Ectodermal cell (in vitro differentiated cells): ENCODE data around the gene STAT4.

Experiments
- H3K27ac ChIP-seq: 2 replicates; pipeline ENCODE4 v1.7.0; 2013; ENCODE audit warnings: mild to moderate bottlenecking, low read depth, low read length; ENCODE audit not compliant: insufficient read depth, poor library complexity, severe bottlenecking
- H3K27me3 ChIP-seq: 2 replicates; pipeline ENCODE4 v1.7.0; 2013; ENCODE audit warnings: mild to moderate bottlenecking, low read length; ENCODE audit not compliant: insufficient read depth, control insufficient read depth, poor library complexity, severe bottlenecking
- H3K36me3 ChIP-seq: one replicate; pipeline ENCODE4 v1.7.0; 2013; ENCODE audit warnings: low read length; ENCODE audit not compliant: control insufficient read depth, insufficient read depth
- H3K4me1 ChIP-seq: one replicate; pipeline ENCODE4 v1.7.0; 2013; ENCODE audit warnings: low read length; ENCODE audit not compliant: control insufficient read depth, insufficient read depth
- H3K4me3 ChIP-seq: 2 replicates; pipeline ENCODE4 v1.7.0; 2013; ENCODE audit warnings: low read depth, low read length, control low read depth; ENCODE audit not compliant: insufficient read depth
- H3K9me3 ChIP-seq: 2 replicates; pipeline ENCODE4 v1.7.0; 2013; ENCODE audit warnings: mild to moderate bottlenecking, low read length, moderate library complexity; ENCODE audit not compliant: control insufficient read depth
- WGBS, 2 experiments: methylation state at CpG; one replicate each; pipeline ENCODE4 v1.1.7; 2013; ENCODE audit warnings: missing lambda C conversion rate in 2 of 2; 5-methylcytosine and 5-hydroxymethylcytosine counted together

STAT4 gene

GRCh38 chr2:191020221-191020741, 130.5 kb downstream of the STAT4 start:
- Histone ChIP-seq H3K36me3 (no peaks in the 10 kb centered on the region), H3K27ac (no peak overlapping the region), H3K4me3 (peak overlapping the region; percentile 53), H3K27me3 (peaks cover 44% of the 10 kb centered on the region), H3K9me3 (no peaks in the 10 kb centered on the region), H3K4me1 (peaks cover 5% of the 10 kb centered on the region)
- WGBS, 2 experiments: 0 to 1% methylated on average over 59 of the region's 59 CpGs

DNA sequence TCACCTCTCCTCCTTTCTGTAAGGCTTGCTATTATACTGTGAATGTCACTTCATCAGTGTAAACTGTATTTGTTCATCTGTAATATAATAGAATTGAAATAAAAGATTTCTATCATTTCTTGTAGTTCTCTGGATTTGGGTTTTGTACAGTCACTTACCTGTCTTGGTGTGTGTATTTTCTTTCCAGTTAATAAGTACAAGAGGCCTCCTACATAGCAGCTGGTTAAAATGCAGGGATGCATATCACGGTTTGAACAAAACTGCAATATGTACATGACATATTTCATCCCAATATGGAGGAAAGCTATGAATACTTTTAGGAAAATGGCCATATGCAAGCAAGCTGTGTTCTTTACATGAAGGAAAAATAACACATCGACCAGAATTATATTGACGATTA, 131.4 kb downstream of the STAT4 start:
- WGBS, 2 experiments: 100% methylated on average over 3 of the region's 3 CpGs; no CpG with 5 or more reads in 1 of the 2 experiments

DNA sequence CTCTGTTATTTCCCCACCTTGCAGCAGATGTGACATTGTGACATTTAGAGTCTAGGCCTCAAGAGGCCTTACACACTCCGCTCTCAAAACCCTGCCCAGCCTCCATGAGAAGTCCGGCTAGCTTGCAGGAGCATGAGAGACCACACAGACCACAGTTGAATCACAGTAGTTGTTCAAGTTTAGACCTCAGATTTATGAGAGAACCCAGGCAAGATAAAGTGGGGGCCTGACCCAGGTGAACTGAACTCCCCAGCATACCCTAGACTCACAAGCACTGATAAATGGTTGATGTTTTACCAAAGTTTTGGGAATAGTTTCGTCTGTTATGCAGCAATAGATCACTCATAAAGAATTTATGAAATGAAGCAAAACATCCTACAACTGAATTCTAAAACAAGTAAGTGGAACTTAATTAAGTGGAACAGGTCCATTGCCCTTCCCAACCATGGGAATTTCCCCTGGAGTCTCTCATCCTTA, 132.1 kb downstream of the STAT4 start:
- H3K9me3 ChIP-seq: no peaks in the 10 kb centered on the region
- H3K36me3 ChIP-seq: no peaks in the 10 kb centered on the region
- peaks cover 53% of the 10 kb centered on the region for H3K27me3 ChIP-seq
- no peak overlapping the region for H3K4me3 ChIP-seq
- no peak overlapping the region for H3K27ac ChIP-seq
- peaks cover 5% of the 10 kb centered on the region for H3K4me1 ChIP-seq
- 86 to 95% methylated on average over 2 to 3 of the region's 3 CpGs for WGBS, 2 experiments

More for the DNA sequence above, 131.4 kb downstream of the STAT4 start:
- Histone ChIP-seq H3K4me1 (peaks cover 5% of the 10 kb centered on the region), H3K36me3 (no peaks in the 10 kb centered on the region), H3K9me3 (no peaks in the 10 kb centered on the region), H3K27me3 (peaks cover 53% of the 10 kb centered on the region), H3K27ac (no peak overlapping the region), H3K4me3 (no peak overlapping the region)

DNA sequence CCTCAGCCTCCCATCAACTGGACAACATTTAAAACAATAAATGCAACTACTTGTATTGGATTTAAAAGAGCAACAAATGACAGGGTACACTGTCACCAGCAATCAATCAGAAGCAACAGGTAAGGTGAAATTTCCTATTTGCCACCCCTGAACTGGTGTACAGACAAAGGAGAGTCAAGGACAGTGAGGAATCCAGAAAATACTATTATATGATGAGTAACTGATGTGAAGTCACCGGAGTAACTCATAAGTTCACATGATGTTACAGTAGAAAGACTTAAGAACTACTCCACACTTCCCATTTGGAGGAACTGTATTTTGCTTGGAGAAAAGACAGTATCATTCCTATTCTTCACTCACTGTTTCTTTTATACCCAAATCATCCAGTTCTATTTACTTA, 132.7 kb downstream of the STAT4 start:
- 83 to 89% methylated on average over 1 of the region's 1 CpG for WGBS, 2 experiments

DNA sequence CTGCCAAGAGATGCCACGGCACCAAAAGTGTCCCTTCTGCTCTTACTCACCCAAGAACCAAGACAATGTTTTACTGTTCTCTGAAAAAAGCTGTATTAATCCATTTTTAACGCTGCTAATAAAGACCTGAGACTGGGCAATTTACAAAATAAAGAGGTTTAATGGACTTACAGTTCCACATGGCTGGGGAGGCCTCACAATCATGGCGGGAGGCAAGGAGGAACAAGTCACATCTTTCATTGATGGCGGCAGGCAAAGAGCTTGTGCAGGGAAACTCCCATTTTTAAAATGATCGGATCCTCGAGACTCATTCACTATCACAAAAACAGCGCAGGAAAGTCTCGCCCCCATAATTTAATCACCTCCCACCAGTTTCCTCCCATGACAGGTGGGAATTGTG, 135.0 kb downstream of the STAT4 start:
- H3K27me3 ChIP-seq: peaks cover 50% of the 10 kb centered on the region
- H3K4me3 ChIP-seq: no peak overlapping the region
- no peaks in the 10 kb centered on the region for H3K9me3 ChIP-seq
- no peak overlapping the region for H3K27ac ChIP-seq
- H3K4me1 ChIP-seq: peaks cover 8% of the 10 kb centered on the region
- no peaks in the 10 kb centered on the region for H3K36me3 ChIP-seq
- WGBS, 2 experiments: 68 to 78% methylated on average over 6 to 8 of the region's 8 CpGs

More for the DNA sequence above, 132.7 kb downstream of the STAT4 start:
- Histone ChIP-seq H3K36me3 (no peaks in the 10 kb centered on the region), H3K27ac (no peak overlapping the region), H3K4me1 (peaks cover 9% of the 10 kb centered on the region), H3K27me3 (peaks cover 53% of the 10 kb centered on the region), H3K9me3 (no peaks in the 10 kb centered on the region), H3K4me3 (no peak overlapping the region)

DNA sequence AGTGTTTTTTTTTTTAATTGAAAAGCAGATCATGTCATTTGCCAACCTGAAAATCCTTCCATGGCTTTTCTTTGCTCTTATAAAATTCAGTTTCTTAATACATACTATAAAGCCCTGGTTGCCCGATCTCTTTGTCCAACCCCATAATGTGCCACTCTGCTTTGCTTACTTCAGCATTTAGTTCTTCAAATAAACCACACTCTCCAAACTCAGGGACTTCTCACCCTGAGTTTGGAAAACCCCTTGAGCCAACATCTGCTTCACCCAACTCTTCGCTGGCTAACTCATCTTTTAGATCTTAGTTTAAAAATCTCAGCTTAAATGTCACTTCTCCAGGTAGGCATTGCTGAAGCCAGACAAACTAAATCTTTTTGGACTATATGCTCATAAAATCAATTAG, 135.6 kb downstream of the STAT4 start:
- WGBS, 2 experiments: 95% methylated on average over 2 of the region's 2 CpGs
- Histone ChIP-seq H3K4me3 (no peak overlapping the region), H3K4me1 (peaks cover 7% of the 10 kb centered on the region), H3K27me3 (peaks cover 50% of the 10 kb centered on the region), H3K36me3 (no peaks in the 10 kb centered on the region), H3K27ac (no peak overlapping the region), H3K9me3 (no peaks in the 10 kb centered on the region)

DNA sequence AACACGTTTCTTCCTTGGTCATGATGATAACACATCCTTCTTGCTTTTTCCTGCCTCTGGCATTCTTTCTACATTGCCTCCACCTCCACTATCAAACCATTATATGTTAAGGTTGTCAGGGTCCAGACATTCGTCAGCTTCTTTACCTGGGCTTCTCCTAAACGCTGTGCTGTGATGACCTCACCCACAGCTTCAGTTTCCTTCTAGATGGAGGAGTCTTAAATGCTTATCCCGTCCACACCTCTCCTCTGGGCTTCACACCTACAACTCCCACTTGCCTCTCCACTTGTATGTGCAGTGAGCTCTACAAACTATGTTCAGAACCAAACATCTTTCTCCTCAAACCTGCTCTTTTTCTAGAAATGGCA, 136.2 kb downstream of the STAT4 start:
- H3K27ac ChIP-seq: no peak overlapping the region
- peak overlapping the region; percentile 76 for H3K4me3 ChIP-seq
- 58 to 65% methylated on average over 4 of the region's 4 CpGs for WGBS, 2 experiments
- no peaks in the 10 kb centered on the region for H3K9me3 ChIP-seq
- H3K36me3 ChIP-seq: no peaks in the 10 kb centered on the region
- peaks cover 7% of the 10 kb centered on the region for H3K4me1 ChIP-seq
- peaks cover 50% of the 10 kb centered on the region for H3K27me3 ChIP-seq

- peak within 1 kb of the TSS; percentile 76 for H3K4me3 ChIP-seq
- peaks cover 7% of the 10 kb centered on the region for H3K4me1 ChIP-seq
- H3K27ac ChIP-seq: peak within 1 kb of the TSS; percentile 3
- no peaks in the 10 kb centered on the region for H3K9me3 ChIP-seq
- 2% methylated on average over 68 of the region's 68 CpGs for WGBS, 2 experiments
- H3K36me3 ChIP-seq: no peaks in the 10 kb centered on the region
- peaks cover 45% of the 10 kb centered on the region for H3K27me3 ChIP-seq
These were observed 136.7 kb downstream of the STAT4 start, which contains the start of gene STAT1 for GRCh38 chr2:191013932-191014652. Gene STAT1, minus strand, starts transcription at chr2:191014171. Its CDS starts 4,168 bp downstream, at chr2:191010003.

DNA sequence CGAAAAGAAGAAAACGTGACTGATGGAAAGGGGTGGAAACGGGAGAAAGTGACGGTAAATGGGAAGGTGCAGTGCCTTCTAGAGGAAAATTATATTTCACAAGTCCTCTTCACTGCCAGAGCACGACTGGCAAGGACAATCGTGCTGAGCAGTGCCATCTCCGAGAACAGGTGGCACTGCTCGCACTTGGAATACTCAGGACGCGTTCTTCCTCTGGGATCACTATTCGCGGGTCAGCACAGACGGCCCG, 137.2 kb downstream of the STAT4 start:
- H3K9me3 ChIP-seq: no peaks in the 10 kb centered on the region
- H3K36me3 ChIP-seq: no peaks in the 10 kb centered on the region
- H3K4me1 ChIP-seq: peaks cover 7% of the 10 kb centered on the region
- peaks cover 40% of the 10 kb centered on the region for H3K27me3 ChIP-seq
- WGBS, 2 experiments: 1% methylated on average over 14 of the region's 14 CpGs
- H3K27ac ChIP-seq: no peak overlapping the region
- peak overlapping the region; percentile 76 for H3K4me3 ChIP-seq

- H3K27ac ChIP-seq: no peak overlapping the region
- H3K36me3 ChIP-seq: no peaks in the 10 kb centered on the region
- WGBS, 2 experiments: 56 to 58% methylated on average over 13 of the region's 14 CpGs
- H3K27me3 ChIP-seq: peaks cover 36% of the 10 kb centered on the region
- peak overlapping the region; percentile 76 for H3K4me3 ChIP-seq
- H3K4me1 ChIP-seq: peaks cover 7% of the 10 kb centered on the region
- no peaks in the 10 kb centered on the region for H3K9me3 ChIP-seq
These were observed 137.7 kb downstream of the STAT4 start for GRCh38 chr2:191012845-191013681.
